ENCODE data around the gene PRSS50.
"Not testable (repeated sequence)": the region's sequence is repeated elsewhere in the genome, so short reads cannot be mapped to it uniquely, and the experiment has no call there.

PRSS50 gene

GRCh38 chr3:46750555-46751038, 32.9 kb upstream of the PRSS50 start:
- no peak for TF ChIP-seq CTCF (conservative IDR thresholded peaks at IDR 0.05; ENCODE audit: low read depth, low read length)
- no peak overlapping the region for H3K4me3 ChIP-seq (ENCODE audit: low read length)
- DNase-seq (ENCODE audit: low read depth), result no peak

GRCh38 chr3:46749129-46749528, 31.5 kb upstream of the PRSS50 start:
- no peak for DNase-seq (ENCODE audit: low read depth)
- no peak overlapping the region for H3K4me3 ChIP-seq (ENCODE audit: low read length)
- no peak for TF ChIP-seq CTCF (conservative IDR thresholded peaks at IDR 0.05; ENCODE audit: low read depth, low read length)

GRCh38 chr3:46748170-46748569, 30.5 kb upstream of the PRSS50 start:
- no peak for TF ChIP-seq CTCF (conservative IDR thresholded peaks at IDR 0.05; ENCODE audit: low read depth, low read length)
- no peak for DNase-seq (ENCODE audit: low read depth)
- no peak overlapping the region for H3K4me3 ChIP-seq (ENCODE audit: low read length)

GRCh38 chr3:46746711-46747110, 29.0 kb upstream of the PRSS50 start:
- DNase-seq (ENCODE audit: low read depth), result no peak
- no peak overlapping the region for H3K4me3 ChIP-seq (ENCODE audit: low read length)
- no peak for TF ChIP-seq CTCF (conservative IDR thresholded peaks at IDR 0.05; ENCODE audit: low read depth, low read length)

GRCh38 chr3:46742992-46743585, 25.4 kb upstream of the PRSS50 start:
- H3K4me3 ChIP-seq (ENCODE audit: low read length), result no peak overlapping the region
- DNase-seq (ENCODE audit: low read depth), result no peak
- no peak for TF ChIP-seq CTCF (conservative IDR thresholded peaks at IDR 0.05; ENCODE audit: low read depth, low read length)

- not testable (repeated sequence) for H3K4me3 ChIP-seq (ENCODE audit: low read length); DNase-seq (ENCODE audit: low read depth)
Observed at GRCh38 chr3:46739565-46739964, 21.9 kb upstream of the PRSS50 start.

GRCh38 chr3:46737329-46737731, 19.7 kb upstream of the PRSS50 start:
- no peak overlapping the region for H3K4me3 ChIP-seq (ENCODE audit: low read length)
- TF ChIP-seq CTCF (conservative IDR thresholded peaks at IDR 0.05; ENCODE audit: low read depth, low read length), result no peak
- no peak for DNase-seq (ENCODE audit: low read depth)

Measured in retinal pigment epithelial cell (primary cell).